ENCODE data around the gene RGS11. TPM values are rescaled to one million over a fixed set of nuclear protein-coding genes. Genes with fewer than 3 reads are reported as not detected.
"Not testable (repeated sequence)": the region's sequence is repeated elsewhere in the genome, so short reads cannot be mapped to it uniquely, and the experiment has no call there.

The RGS11 gene
- total RNA-seq, 1 donor: not detected

DNA sequence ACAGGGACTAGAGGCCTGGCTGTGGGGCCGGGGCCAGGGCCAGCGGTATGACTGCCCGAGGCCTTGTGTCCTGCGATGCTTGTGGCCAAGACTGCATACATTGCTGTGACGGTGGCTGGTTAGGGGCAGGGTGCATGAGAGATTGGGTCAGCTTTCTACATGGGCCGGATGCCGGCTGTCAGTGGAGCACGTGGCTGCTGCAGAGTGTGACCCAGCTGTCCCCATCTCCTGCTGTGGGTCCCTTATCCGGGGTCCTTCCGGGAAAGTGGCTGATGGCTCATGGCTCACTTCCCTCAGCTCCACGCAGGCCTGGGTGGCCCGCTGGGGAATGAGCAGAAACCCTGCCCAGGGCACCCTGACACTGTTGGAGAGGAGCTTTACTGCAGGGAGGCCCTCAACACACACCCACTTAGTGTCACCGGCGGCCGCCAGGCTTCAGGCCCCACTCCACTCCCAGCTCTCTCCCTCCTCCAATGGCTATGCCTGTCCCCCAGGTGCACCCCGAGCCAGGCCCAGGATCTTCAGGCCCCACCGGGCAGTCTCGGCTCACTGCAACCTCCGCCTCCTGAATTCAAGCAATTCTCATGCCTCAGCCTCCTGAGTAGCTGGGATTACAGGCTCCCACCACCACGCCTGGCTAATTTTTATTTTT lies 808 bp upstream of the RGS11 start:
- H3K4me1 ChIP-seq (ENCODE audit: insufficient read depth, low read length): peaks cover 5% of the 10 kb centered on the region
- peaks cover 3% of the 10 kb centered on the region for H3K27me3 ChIP-seq (ENCODE audit: insufficient read depth, low read length)
- H3K4me3 ChIP-seq (ENCODE audit: low read length): no peak overlapping the region
- H3K9me3 ChIP-seq (ENCODE audit: low read depth, low read length): no peaks in the 10 kb centered on the region

- Histone ChIP-seq H3K27me3 (ENCODE audit: insufficient read depth, low read length) (no peaks in the 10 kb centered on the region), H3K4me3 (ENCODE audit: low read length) (no peak overlapping the region), H3K4me1 (ENCODE audit: insufficient read depth, low read length) (peaks cover 5% of the 10 kb centered on the region), H3K9me3 (ENCODE audit: low read depth, low read length) (no peaks in the 10 kb centered on the region)
These were observed 603 bp downstream of the RGS11 start for GRCh38 chr16:275041-275641.

- no peaks in the 10 kb centered on the region for H3K27me3 ChIP-seq (ENCODE audit: insufficient read depth, low read length)
- H3K9me3 ChIP-seq (ENCODE audit: low read depth, low read length): no peaks in the 10 kb centered on the region
- peaks cover 5% of the 10 kb centered on the region for H3K4me1 ChIP-seq (ENCODE audit: insufficient read depth, low read length)
- no peak overlapping the region for H3K4me3 ChIP-seq (ENCODE audit: low read length)
These were observed 2.0 kb downstream of the RGS11 start for GRCh38 chr16:273547-274421.

GRCh38 chr16:272633-273546 lies 2.9 kb downstream of the RGS11 start:
- no peak overlapping the region for H3K4me3 ChIP-seq (ENCODE audit: low read length)
- no peaks in the 10 kb centered on the region for H3K27me3 ChIP-seq (ENCODE audit: insufficient read depth, low read length)
- no peaks in the 10 kb centered on the region for H3K9me3 ChIP-seq (ENCODE audit: low read depth, low read length)
- H3K4me1 ChIP-seq (ENCODE audit: insufficient read depth, low read length): peaks cover 5% of the 10 kb centered on the region

DNA sequence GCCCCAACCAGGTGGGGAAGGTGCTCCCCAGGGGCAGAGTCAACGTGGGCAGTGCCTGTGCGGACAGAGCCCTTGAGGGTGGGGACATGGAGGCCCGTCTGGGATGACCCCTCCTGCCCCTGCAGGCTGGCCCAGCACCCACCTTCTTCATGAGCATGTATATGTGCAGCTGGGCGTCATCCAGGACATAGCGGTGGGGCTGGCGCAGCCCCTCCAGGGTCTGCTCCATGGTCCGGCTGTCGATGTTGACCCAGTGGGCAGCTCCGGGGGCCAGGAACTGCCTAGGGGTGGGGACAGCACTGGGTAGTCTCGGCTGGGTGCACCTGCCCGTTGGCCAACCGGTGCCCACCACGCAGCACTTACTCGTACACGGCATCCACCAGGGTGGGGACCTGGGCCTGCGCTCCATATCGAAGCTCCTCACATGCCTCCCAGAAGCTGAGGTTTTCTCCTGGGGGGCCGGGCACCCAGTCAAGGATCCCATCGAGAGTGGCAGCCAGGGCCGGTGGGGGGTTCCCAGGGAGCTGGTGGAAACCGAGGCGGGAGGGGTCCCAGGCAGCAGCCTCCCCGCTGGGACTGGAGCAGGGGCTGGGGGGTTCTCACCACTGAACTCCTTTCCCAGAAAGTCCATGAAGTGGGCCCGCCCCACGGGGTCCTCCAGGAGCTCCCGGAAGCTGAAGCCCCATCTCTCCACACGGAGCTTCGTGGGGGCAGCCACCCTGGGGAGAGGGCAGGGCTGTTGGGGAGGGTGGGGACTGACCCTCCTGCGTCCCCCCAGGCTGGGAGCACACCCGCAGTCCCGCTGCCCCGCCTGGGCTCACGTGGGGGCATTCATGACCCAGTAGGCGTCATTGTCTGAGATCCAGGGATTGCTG lies 5.1 kb downstream of the RGS11 start:
- no peaks in the 10 kb centered on the region for H3K9me3 ChIP-seq (ENCODE audit: low read depth, low read length)
- H3K27me3 ChIP-seq (ENCODE audit: insufficient read depth, low read length): no peaks in the 10 kb centered on the region
- H3K4me1 ChIP-seq (ENCODE audit: insufficient read depth, low read length): peaks cover 5% of the 10 kb centered on the region
- no peak overlapping the region for H3K4me3 ChIP-seq (ENCODE audit: low read length)

- Histone ChIP-seq H3K4me3 (ENCODE audit: low read length) (no peak overlapping the region), H3K27me3 (ENCODE audit: insufficient read depth, low read length) (no peaks in the 10 kb centered on the region), H3K4me1 (ENCODE audit: insufficient read depth, low read length) (no peaks in the 10 kb centered on the region), H3K9me3 (ENCODE audit: low read depth, low read length) (no peaks in the 10 kb centered on the region)
These were observed 6.5 kb downstream of the RGS11 start for GRCh38 chr16:269061-269796.

DNA sequence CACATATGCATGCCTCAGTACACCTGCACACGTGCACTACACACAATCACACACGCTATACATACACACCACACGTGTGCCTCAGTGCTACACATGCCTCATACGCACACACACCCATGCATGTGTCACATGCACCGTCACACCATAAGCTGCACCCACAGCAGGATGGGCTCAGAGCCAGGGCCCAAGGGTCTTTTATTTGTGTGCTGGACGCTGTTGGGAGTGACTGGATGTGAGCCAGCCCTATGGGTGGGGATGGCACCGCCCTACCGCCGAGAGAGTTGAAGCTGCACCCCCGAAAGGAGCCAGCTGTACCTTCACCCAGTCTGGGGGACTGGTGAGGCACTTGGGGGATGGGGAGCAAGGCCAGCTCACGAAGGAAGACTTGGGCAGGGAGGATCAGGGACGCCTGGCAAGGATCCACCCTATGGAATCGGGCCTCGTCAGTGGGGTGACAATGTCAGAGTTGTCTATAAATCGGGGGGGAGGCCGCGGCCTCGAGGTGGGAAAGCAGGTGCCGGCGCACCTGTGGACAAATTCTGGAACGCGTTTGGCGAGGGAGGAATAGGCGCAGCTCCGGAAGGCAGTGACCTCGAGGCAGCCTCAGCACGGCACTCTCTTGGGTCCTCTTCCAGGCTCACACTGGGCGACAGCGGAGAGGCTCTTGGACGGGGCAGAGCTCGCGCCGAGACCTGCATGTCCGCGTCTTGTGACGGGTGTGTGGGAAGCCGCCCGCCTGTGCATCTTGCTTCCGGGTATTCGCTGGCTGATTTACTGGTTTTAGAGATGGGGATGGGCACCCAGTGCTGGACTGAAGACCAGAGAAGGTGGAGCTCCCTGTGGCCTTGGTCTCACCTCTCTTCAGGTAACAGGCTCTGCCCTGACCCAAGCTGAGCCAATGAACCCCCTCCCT lies 7.3 kb downstream of the RGS11 start:
- H3K4me3 ChIP-seq (ENCODE audit: low read length): no peak overlapping the region
- no peaks in the 10 kb centered on the region for H3K27me3 ChIP-seq (ENCODE audit: insufficient read depth, low read length)
- no peaks in the 10 kb centered on the region for H3K9me3 ChIP-seq (ENCODE audit: low read depth, low read length)
- H3K4me1 ChIP-seq (ENCODE audit: insufficient read depth, low read length): no peaks in the 10 kb centered on the region

DNA sequence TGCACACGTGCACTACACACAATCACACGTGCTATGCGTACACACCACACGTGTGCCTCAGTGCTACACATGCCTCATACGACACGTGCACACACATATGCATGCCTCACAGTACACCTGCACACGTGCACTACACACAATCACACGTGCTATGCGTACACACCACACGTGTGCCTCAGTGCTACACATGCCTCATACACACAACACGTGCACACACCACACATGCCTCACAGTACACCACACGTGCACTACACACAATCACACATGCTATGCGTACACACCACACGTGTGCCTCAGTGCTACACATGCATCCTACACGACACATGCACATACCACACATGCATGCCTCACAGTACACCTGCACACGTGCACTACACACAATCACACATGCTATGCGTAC lies 8.2 kb downstream of the RGS11 start:
- H3K4me3 ChIP-seq (ENCODE audit: low read length); H3K4me1 ChIP-seq (ENCODE audit: insufficient read depth, low read length); H3K9me3 ChIP-seq (ENCODE audit: low read depth, low read length); H3K27me3 ChIP-seq (ENCODE audit: insufficient read depth, low read length): not testable (repeated sequence)

GRCh38 chr16:266258-267164 lies 9.2 kb downstream of the RGS11 start:
- no peaks in the 10 kb centered on the region for H3K9me3 ChIP-seq (ENCODE audit: low read depth, low read length)
- H3K4me1 ChIP-seq (ENCODE audit: insufficient read depth, low read length): no peaks in the 10 kb centered on the region
- H3K4me3 ChIP-seq (ENCODE audit: low read length): no peak overlapping the region
- H3K27me3 ChIP-seq (ENCODE audit: insufficient read depth, low read length): no peaks in the 10 kb centered on the region

DNA sequence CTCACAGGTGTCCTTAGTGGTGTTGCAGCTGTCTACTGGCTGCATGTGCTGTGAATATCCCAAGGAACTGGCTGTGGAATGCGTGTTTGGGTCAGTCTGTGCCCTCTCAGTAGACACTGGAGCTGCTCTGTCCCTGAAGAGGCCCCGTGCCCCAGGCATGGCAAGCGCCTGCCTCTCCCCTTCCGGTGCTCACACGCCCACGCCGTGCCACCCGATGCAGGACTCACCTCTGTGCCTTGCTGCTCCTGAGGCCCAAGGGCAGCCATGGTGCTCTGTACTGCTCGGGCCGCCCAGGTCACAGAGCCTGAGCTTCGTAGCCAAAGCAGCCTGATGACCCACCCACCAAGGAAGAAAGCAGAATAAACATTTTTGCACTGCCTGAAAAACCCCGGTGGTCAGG lies 10.0 kb downstream of the RGS11 start:
- H3K27me3 ChIP-seq (ENCODE audit: insufficient read depth, low read length): no peaks in the 10 kb centered on the region
- no peak overlapping the region for H3K4me3 ChIP-seq (ENCODE audit: low read length)
- H3K9me3 ChIP-seq (ENCODE audit: low read depth, low read length): no peaks in the 10 kb centered on the region
- no peaks in the 10 kb centered on the region for H3K4me1 ChIP-seq (ENCODE audit: insufficient read depth, low read length)

DNA sequence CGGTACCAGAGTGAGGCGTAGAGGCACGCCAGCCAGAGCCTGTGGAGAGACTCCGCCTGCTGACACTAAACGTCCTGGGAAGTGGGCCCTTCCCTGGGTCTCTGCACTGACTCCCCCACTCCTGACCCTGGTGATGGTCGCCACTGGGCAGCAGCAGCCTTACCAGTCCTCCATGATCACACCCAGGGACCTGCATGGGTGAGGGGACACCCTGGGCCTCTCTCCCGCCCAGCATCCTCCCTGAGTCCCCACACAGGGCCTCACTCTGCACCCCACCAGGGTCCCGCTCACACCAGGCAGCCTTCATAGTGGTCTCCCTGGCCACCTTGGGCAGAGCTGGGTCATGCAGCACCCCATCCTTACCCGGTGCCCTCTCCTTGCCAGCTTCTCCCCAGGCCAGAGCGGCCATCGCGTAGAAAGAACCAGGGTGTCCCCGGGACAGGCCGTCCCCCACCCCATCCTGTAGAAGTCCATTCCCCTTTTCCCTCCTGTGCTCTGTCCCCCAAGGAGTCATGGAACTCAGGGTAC lies 10.7 kb downstream of the RGS11 start:
- no peak overlapping the region for H3K4me3 ChIP-seq (ENCODE audit: low read length)
- H3K9me3 ChIP-seq (ENCODE audit: low read depth, low read length): no peaks in the 10 kb centered on the region
- no peaks in the 10 kb centered on the region for H3K27me3 ChIP-seq (ENCODE audit: insufficient read depth, low read length)
- H3K4me1 ChIP-seq (ENCODE audit: insufficient read depth, low read length): no peaks in the 10 kb centered on the region

DNA sequence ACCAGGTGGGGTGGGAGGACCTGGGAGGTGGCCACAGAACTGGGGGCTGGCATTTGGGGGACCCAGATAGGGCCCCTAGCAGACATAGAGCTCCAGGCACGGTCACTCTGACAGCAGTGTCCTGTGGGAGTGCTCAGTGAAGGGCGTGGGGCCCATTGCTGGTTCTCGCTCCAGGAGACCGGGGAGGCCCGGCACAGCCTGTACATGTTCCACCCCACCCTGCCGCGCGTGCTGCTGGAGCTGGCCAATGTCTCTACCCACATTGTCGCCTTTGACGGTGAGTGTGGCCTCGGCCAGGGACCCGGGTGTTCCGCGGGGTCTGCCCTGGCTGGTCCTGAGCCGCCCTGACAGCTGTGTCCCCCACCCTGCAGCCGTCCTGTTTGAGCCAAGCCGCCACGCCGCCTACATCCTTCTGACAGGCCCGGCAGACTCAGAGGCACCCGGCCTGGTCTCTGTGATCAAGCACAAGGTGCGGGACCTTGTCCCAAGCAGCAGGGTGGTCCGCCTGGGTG lies 11.2 kb downstream of the RGS11 start:
- Histone ChIP-seq H3K4me1 (ENCODE audit: insufficient read depth, low read length) (no peaks in the 10 kb centered on the region), H3K9me3 (ENCODE audit: low read depth, low read length) (no peaks in the 10 kb centered on the region), H3K4me3 (ENCODE audit: low read length) (no peak overlapping the region), H3K27me3 (ENCODE audit: insufficient read depth, low read length) (no peaks in the 10 kb centered on the region)
